Sigmoid colon (tissue), 4 donors: ENCODE results near the gene UBC.
A peak's percentile ranks its signal among the peaks of the same experiment; 100 is the strongest.

ENCODE experiments used
- CTCF ChIP-seq, 4 experiments: fragments of 450-650 bp in 3 of 4; fragments of 200-600 bp in 1 of 4; IDR thresholded peaks; one replicate each; pipeline ENCODE4 v1.5.1; 2016 to 2019; ENCODE audit warnings: antibody characterized with exemption in 4 of 4, mild to moderate bottlenecking in 3 of 4, moderate library complexity in 2 of 4
- POLR2AphosphoS5 ChIP-seq, 4 donors: sonication (generic); formaldehyde crosslinking; IDR thresholded peaks; one replicate each; pipeline ENCODE4 v1.6.1; 2017; ENCODE audit warnings: antibody characterized with exemption in 4 of 4

- TF ChIP-seq CTCF (IDR thresholded peaks at IDR 0.05) (no peak), POLR2AphosphoS5 (IDR thresholded peaks at IDR 0.05) (peak in 3 of 4 donors; percentile 18 to 45 (median 18))
Observed at GRCh38 chr12:124869059-124869665, 45.3 kb downstream of the UBC start.
